Activated CD8-positive, alpha-beta memory T cell treated with anti-CD3 and anti-CD28 coated beads, Interleukin-2, amount 50 U/mL, for 4 hours (primary cell): ENCODE measurements around the gene NTM.

Experiments
- DNase-seq: peaks from one replicate; pipeline ENCODE4 v3.0.0-alpha.2; 2020

The NTM gene

DNA sequence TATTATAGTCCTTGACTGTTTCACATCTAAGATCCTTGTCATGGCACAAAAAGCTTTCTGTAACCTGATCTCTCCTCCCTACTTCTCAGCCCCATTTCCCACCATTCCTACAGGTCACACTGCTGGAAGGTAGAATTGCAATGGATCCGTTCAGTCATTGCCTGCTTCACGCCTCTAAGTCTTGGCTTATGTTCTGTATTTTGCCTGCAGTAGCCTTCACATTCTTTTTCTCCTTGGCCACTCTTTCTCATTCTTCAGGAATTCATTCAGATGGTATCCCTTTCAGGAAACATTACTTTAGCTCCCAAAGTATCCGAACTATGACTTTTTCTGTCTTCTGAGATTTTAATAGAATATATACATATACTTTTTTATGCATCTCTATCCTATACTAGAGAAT, 731.5 kb downstream of the NTM start:
- no peak for DNase-seq

DNA sequence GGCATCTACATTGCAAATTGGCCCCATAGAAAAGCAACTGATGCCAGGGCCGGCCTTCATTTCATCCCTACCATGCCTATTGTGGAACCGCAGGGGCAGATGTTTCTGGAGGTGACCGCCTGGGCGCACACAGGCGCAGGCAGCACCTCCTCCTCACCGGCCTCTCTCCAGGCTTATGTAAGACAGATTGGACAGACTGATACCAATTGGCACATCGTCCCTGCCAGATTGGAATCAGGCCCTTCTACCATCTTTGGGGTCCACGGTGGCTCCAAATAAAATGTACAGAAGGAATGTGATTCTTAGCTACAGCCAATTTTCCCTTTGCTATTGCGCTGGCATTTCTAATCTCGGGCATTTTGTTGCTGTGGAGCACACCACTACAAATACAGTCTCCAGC, 732.6 kb downstream of the NTM start:
- DNase-seq: no peak

DNA sequence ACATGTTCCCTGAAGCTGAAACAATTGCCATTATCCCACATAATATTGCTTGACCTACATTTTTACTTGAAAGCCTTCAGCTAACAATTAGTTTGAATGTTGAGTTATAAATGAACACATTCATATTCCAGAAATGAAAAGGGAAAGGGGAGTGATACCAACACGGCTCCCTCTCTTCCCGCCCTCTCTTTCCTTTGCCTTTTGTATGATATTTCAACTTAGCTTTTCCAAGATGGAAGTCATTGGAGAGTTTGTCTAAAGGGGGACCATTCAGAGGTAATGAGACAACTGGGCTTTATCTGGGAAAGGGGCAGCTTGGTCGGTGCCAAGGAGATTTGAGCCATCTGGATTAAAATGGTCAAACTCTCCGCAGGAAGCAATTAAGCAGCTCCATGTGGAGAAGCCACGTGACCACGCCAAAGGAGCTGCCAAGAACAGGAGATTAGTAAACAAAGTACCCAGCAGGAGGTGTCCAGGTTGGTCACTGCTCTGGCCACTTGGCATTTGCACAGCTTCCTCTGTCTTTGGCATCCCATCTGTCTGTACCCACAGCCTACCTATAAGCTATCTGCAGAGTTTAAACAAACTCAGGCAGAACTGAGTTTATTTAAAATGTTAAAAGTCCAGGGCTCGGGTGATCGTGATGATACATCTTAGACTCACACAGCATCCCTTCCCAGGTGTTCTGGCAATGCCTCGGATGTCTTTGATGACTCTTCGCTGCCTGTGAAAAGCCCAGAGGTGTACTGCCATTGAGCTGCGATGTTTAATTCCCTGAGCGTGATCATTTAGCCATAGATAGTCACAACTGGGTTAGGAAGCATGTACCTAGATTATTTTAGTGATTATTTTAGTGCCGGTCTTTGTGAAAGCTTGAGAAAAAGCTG, 735.9 kb downstream of the NTM start:
- no peak for DNase-seq

DNA sequence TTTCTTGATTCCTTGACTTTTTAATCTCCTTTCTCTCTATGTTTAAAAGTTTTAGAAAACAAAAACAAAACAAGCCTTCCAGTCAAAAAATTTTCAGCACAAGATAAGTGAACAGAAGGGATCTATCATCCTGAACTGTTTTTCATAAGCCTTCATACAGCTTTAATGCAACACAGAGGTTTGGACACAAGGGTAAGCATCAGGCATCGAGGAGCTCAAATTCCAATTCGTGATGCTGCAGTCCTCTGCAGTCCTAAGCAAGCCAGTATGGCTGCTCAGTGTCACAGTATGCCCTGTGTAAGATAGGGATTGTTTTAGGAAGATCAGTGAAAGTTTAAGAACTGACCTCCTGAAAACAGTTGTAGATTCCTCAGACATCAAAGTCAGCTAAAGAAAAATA, 740.9 kb downstream of the NTM start:
- DNase-seq: no peak

DNA sequence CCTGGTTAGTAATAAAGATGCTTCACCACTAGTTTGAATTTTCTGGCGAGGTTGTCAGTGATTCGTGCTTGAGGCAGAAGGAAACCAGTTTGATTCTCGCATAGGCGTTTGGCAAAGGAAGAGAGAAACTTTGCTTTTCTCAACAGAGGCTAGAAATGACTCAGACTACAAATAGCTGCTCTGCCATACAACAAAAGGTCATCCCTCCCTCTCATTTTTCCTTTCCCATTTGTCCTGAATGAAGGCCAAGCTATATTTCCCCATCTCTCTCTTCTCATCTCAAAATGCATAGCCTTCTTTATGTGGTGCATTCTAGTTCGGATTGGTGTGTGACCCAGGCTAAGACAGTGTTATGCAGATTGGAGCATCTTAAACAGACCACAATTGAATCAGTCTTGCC, 741.4 kb downstream of the NTM start:
- DNase-seq: no peak

DNA sequence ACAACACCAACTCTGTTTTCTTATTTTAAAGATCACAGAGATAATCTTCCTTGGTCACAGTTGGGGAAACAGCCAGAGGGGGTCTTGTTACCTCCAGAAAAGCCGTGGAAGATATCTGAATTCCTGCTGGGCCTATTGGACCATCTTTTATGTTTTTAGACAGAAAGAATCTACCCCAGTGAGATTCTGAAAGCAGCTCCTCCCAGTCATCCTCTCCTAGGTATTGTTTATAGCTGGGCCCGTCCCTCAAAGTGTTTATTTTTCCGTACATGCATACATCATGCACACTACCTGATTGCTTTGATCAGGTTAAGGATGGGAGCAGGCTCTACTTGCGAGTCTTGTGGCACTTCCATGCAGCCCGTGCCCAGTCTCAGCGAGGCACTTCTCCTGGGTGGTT, 742.4 kb downstream of the NTM start:
- no peak for DNase-seq

DNA sequence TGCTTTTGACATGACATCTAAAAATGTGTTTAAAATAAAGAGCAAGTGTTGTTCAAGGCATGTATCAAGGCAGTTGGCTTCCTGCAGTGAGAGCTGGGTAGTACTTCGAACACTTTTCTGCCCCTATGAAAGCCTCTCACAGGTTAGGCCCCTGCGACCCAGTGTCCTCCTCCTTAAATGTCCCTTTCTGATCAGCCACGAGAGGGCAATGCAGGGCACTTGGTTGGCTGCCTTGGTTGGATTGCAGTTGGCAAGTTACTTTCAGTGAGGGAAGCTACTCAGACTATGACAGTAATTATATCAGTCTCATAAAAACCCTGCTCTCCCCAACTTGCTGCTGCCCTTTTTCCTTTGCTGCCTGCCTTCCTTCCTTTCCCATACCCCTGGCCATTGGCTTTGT, 743.8 kb downstream of the NTM start:
- no peak for DNase-seq

DNA sequence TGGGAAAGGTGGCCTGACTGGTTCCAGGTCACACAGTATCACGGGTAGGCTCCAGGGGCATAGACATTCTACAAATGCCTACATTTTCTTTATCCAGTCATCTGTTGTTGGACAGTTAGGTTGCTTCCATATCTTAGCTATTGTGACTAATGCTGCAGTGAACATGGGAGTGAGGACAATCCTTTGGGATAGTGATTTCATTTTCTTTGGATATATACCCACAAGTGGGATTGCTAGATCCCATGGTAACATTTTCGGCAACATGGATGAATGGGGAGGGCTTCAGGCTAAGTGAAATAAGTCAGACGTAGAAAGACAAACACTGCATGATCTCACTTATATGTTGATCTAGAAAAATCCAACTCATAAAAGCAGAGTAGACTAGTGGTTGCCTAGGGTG, 744.3 kb downstream of the NTM start:
- no peak for DNase-seq

DNA sequence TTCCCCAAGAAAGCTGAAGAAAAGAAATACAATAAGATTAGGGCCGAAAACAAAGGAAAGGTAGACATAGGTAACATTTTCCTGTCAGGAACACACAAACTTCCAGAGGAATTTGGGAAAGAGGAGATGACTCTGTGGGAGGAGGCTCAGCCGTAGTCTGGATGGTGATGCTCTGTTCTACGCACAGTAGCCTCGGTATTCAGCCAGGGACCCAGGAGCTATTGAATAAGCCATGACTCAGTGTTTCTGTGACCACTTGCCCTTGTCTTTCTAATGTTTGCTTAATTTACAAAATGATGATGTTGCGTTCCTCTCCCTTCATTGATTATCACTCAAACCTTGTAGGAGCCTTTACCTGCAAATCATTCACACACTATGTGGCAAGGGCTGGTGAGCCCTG, 745.0 kb downstream of the NTM start:
- no peak for DNase-seq

DNA sequence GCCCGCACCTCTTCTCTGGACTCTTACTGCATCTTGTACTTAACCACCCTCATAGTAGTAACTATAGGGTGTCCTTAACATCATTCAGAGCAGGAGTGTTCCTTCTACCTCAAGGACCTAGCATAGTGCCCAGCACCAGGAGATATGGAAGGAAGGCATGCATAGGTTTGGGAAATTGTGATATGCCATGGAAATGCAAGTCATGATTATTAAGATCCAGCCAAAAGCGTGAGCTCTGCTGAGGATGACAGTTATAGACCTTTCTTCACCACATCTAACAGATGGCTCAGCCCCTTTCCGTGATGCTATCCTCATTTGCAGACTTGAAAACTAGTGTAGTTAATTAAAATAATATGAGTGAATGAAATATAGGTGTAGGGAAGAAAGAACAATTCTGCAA, 746.1 kb downstream of the NTM start:
- DNase-seq: no peak

DNA sequence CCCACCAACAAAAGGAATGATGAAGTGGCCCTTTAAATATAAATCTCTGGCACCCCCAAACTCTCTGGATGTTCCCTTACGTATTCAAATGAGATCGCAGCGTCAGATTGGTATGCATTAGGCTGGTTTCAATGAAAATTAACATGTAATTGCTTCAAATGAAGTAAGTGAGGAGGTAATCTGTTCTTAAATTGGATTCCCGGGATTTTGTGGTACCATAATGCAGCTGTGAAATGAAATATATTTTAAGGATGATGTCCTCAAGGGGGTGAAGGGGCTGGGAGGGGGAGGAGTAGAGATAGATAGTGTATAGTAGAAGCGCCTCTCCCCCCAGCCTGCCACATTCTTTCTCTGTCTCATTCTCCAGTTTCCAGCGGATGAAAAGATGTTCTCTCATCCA, 748.2 kb downstream of the NTM start:
- no peak for DNase-seq

DNA sequence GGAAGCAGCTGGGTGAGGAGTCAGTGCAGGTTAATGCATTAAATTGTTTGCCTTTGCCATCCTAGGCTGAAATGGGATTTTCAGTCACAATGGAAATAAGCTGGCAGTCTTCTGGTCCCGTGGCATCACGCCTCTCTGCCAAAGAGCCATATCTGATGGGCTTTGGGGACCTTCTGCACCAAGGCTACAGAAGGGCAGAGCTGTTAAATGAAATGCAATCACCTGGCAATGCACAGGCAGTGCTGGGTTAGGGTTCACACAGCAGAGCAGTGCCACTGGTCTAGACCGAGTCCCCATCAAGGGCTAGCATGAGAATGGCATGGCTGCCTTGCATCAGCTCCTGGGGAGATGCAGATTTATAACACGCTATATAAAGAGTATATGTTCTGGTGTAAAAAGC, 749.2 kb downstream of the NTM start:
- no peak for DNase-seq

DNA sequence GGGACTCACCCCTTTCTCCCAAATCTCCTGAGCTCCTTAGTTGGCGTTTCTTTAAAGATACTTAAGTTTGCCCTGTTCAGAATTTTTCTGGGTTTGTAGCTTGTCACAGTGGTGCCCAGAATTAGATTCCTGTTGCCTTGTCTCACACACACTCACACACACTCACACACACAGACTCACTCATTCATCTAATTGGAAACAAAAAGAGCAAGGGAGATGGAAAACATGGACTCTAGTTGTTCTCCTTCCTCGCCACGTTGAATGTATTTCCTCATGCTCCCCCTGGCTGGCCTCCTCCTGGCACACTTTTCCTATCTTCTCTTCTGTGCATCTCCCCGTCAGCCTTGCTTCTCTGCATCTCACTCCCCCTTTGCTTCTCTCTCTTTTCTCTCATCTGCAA, 752.3 kb downstream of the NTM start:
- DNase-seq: no peak

DNA sequence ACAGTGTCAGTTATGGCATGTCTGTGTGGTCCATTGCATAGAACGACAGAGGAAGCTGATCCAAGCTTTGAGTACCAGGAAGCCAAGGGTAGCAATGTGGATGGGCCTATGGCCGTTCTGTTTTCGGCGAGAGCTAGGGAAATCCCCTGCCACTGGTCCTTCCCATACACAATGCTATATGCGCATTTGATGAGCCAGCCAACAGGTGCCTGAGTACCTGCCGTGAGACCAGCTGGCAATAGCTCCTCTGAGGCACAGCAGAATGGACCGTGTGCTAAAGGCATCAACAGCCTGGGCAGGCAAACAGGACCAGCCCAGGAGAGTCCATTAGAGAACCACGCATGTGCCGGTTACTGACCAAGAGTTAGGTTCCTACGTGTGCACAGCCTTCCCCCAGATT, 753.0 kb downstream of the NTM start:
- no peak for DNase-seq

DNA sequence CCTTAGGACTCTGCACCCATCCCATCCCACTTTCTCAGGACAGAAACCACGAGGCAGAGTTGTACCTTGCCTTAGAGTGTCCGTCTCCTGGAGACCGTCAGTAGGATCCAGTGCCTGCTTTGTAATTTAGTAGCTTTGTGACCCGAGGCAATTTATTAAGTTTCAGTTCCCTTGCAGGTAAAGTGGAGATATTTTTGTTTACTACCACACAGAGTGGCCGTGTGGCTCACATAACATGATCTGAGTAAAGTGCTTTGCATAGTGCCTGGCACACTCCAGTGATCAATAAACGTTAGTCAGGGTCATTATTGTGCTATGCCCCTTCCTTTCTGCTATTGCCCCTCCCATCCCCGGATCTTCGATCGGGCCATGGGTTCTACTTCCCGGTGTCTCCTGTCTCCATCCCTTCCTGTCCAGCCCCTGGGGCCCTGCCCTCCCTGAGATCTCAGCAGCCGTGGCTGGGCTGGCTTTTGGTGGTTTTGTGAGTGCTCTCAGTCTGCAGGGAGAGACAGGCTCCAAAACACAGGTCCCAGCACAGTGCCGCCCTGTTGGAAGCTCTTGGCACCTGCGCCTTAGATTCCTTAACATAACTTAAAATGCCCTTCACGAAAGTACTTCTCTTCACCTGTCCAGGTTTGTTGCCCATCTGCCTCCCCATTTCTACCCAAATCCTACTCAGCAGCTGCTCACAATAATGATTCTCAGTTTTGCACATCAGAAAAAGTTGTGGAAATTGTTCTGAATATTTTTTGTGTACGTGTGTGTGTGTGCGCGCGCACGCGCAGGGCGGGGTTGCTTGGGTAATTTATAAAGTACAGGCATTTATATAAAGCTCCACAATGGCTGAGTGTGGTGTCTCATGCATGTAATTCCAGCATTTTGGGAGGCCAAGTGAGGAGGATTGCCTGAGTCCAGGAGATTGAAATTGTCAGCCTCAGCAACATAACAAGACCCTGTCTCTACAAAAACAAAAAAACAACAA, 753.7 kb downstream of the NTM start:
- no peak for DNase-seq

DNA sequence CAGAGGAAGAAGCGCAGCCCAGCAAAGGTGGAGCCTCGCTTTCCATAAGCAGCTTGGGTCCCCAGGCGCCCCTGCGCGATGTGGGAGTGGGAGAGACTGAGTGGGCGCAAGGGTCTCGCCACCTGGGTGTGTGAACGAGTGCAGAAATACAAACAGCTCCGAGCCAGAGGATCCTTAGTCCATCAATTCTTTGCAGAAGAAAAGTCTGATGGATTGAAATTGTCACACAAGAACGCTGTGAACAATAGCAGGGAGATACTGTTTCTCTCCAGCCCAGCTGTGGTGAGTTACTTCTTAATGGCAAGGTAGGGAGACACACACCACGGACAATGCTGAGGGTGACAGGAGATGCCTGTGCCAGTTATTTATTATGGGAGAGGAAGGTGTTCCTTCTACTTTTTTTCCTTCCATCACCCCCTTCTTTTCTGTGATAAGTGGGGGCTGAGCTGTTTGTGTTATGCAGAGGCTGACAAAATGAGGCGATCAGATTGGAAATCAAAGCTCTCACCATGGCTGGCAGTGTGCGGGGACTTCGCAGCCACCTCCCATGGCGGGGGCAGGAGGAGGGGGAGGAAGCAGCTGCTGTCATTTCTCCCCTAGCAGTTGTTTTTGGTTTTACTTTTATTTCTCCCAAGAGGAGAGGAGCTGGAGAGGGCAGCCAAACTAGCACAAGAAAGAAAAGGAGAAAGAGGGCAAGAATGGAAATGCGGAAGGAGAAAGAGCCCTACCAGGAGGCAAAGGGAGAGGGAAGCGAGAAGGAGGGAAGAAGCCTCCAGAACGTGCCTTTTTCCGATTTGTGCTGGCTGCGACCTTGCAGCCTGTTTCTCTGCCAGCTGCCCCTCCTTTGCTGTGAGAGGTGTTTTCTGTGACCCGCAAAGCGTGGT, 755.8 kb downstream of the NTM start:
- no peak for DNase-seq

DNA sequence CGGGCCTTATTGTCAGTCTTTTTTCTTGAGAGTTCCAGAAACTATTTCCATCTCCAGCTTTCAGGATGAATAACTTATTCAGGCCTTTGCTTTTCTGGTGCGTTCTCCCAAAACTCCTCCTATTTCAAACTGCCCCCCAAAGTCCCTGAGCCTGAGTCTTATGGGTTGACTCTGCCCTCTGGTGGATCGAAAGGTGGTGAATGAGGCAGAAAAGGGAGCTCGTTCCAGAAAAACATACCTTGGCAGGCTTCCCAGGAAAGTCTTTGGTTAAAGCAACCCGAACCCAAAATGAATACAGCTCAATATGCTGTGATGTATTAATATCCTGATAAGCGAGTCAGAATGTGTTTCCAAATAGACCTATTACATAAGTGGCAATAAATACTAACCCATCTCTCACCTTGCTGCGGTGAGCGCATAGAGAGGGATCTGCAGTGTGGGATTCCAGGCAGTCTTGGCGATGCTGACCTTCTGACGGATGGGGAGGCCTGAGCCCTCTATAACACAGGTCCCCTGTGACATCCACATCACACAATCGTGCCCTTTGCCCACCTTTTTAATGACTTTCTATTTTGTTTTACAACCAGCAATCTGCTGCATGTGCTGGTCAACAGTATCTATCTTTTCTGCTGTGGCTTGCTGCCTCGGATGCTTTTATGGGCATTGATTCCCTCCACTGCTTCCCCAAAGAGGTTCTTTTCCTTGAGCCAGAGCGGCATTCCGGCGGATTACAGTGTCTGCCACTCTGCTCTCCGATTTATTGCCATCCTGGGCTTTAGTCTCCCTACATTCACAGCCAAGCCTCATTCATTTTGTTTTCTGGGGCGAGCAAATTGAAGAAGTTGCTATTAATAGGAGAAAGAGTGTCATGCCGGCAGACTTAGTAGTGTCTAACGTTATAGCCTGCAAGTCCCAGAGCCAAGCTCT, 756.8 kb downstream of the NTM start:
- DNase-seq: no peak

DNA sequence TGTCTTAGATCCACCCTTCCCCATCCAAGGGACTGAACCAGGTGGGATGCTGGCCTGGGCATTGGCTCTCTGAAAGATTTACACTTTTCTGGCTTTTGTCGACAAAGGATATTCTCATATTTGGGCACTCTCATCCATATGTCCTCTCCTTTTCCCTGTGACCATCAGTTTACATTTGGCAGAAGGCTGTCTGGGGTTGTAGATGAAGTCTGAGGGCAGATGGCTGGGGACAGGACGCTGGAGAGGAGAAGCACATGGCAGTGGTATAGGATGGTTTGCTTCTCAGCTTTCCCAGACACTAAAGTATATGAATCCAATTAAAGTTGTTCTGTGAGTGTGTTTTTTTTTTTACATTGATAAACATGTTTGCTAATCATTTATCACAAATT, 757.5 kb downstream of the NTM start:
- DNase-seq: no peak

DNA sequence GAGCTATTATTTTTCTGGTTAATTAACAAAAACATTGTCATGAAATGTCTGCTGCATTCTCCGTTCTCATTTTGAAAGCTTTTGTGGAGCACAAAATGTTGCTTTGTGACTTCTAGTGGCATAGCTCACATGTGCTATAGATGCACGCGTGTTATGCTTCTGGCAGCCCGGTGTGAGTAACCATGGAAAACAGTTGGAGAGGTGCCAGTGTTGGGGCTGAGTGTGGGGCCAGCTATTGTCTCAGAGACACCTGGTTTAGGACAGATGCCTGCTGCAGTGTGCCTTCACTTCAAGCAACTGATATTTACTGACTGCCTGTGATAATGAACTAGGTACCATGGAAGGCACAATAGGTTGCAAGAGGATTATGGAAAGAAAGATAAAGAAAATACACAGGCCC, 760.6 kb downstream of the NTM start:
- DNase-seq: no peak

DNA sequence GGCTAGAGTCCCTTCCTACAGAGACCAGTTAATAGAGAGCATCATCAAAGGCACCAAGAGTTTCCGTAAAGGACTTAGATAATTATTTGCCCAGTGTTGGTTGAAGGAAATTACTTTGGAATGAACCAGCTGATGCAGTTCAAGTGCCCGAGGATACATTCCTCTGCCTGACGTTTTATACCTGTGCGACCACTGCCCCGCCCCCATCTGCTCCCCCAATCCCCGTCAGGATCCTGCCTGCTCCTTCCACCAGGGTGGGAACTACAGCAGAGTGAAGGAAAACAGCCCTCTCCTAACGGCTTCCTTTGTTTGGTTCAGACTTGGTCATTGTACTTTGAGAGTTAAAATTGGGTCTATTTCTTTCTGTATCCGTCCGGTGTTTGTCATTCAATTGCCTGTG, 761.5 kb downstream of the NTM start:
- no peak for DNase-seq

DNA sequence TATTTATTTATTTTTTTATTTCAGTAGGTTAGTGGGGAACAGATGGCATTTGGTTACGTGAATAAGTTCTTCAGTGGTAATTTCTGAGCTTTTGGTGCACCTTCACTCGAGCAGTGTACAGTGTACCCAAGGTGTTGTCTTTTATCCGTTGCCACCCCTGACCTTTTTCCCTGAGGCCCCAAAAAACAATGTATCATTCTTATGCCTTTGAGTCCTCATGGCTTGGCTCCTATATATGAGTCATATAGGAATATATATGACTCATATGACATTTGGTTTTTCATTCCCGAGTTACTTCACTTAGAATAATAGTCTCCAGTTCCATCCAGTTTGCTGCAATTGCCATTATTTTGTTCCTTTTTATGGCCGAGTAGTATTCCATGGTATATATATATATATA, 763.9 kb downstream of the NTM start:
- DNase-seq: no peak
